HL-60/S4 treated with retinoic acid at 250 ng/mL for 4 days and 3 days (cell line): ENCODE measurements around the gene FAAH.

Source experiments
- in situ Hi-C: fragments of 300-500 bp; cut with MboI; formaldehyde crosslinking; loops from 2 replicates; pipeline ENCODE4 v1.7.0; 2022; ENCODE audit warnings: low sequenced_read_pairs

The FAAH gene

GRCh38 chr1:46400421-46400820, 6.3 kb downstream of the FAAH start:
- in situ Hi-C loops: no loop called here

GRCh38 chr1:46401154-46401913, 7.2 kb downstream of the FAAH start:
- in situ Hi-C loops: no loop called here

DNA sequence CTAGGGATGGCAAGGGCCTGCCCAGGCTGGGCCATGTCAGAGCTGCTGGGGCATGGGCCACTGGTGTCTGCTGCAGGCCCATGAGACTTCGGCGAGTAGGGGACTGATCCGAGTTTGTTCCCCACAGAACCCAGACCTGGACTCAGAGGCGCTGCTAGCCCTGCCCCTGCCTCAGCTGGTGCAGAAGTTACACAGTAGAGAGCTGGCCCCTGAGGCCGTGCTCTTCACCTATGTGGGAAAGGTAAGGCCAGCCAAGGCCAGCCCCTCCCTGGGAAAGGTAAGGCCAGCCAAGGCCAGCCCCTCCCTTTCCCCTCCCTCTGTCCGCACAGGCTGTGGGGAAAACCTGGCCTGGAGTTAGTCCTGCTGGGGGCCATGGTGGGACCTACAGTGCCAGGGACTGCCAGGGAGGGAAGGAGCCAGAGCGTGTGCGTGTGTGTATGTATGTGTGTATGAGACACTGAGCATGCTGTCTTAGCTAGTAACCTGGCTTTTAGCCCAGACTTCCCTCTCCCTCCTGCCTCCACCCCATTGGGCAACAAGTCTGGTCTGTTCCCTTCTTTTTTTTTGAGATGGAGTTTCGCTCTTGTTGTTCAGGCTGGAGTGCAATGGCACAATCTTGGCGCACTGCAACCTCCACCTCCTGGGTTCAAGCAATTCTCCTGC, 8.0 kb downstream of the FAAH start:
- in situ Hi-C loops: no loop called here

- in situ Hi-C loops: no loop called here
Observed at GRCh38 chr1:46403916-46404315, 9.8 kb downstream of the FAAH start.

DNA sequence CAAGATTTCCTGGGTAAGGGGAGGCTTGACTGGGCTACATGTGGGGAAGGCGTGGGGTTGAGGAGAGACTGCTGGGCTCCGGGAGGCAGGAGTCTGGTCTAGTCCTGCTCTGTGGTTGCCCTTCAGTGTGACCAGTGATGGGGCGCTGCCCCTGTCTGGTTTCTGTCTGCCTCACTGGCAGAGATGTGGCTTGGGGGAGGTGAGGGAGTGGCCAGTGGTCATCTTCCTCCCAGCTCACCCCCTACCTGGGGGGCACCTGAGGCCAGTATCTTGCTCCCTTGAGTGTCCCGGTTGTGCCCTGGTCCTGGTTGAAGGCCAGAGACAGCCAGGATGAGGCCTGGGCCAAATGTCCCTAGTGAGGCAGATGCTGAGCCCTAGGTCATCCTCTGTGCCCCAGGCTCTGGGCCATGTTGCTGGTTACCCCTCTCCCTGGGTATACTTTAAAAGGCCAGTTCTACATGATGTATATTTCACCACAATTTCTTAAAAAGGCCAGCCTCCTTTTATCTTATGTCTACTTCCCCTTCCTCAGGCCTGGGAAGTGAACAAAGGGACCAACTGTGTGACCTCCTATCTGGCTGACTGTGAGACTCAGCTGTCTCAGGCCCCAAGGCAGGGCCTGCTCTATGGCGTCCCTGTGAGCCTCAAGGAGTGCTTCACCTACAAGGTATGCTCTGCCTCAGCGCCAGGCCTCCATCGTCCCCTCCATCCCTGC, 10.5 kb downstream of the FAAH start:
- in situ Hi-C loops: no loop called here

- in situ Hi-C loops: no loop called here
Observed at GRCh38 chr1:46405197-46405555, 11.1 kb downstream of the FAAH start.

GRCh38 chr1:46405724-46406123, 11.6 kb downstream of the FAAH start:
- in situ Hi-C loops: no loop called here

GRCh38 chr1:46406881-46407608, 12.9 kb downstream of the FAAH start:
- in situ Hi-C loops: no loop called here

GRCh38 chr1:46407636-46408035, 13.5 kb downstream of the FAAH start:
- in situ Hi-C loops: no loop called here

GRCh38 chr1:46408356-46409062, 14.4 kb downstream of the FAAH start:
- in situ Hi-C loops: no loop called here

DNA sequence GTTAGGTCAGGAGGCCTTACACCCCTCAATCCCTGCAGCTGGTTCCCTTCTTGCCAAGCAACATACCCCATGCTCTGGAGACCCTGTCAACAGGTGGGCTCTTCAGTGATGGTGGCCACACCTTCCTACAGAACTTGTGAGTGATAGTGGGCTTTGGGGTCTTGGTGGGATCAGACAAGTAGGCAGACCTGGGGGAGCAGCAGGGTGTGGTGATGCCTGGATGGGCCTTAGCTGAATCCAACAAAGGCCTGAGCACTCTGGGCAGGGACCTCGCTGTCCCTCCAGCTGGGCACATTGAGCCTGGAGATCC, 14.9 kb downstream of the FAAH start:
- in situ Hi-C loops: no loop called here

DNA sequence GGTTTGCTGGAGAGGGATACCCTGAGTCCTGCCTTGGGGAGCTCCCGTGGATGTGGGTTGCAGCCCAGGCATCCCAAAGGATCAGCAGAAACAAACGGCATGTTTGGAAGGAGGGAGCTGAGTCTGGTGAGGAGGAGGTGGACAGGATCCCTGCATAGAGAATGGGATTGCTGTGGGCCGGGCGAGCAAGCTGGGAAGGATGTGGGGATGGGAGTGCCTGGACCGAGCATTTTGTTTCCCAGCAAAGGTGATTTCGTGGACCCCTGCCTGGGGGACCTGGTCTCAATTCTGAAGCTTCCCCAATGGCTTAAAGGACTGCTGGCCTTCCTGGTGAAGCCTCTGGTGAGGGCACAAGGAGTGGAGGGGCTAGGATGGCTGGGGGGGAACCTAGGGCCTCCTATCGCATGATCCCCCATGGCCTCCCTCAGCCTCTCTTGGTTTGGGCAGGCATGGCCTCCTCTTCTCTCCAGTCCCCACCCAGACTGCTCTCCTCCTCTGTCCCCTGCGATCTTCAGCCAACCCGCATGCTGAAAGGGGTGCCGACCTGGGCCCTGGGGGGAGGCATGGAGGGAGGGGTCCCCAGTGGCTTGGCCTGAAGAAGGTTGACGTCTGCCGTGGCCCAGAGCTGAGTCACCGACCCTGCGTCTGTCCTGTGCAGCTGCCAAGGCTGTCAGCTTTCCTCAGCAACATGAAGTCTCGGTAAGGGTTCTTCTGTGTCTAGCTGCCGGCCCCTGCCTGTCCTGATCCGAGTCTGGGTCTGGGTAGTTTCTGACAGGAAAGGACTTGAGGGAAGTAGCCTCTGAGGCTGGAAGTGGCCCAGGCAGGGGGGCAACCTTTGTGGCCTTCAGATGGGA, 16.3 kb downstream of the FAAH start:
- in situ Hi-C loops: no loop called here

DNA sequence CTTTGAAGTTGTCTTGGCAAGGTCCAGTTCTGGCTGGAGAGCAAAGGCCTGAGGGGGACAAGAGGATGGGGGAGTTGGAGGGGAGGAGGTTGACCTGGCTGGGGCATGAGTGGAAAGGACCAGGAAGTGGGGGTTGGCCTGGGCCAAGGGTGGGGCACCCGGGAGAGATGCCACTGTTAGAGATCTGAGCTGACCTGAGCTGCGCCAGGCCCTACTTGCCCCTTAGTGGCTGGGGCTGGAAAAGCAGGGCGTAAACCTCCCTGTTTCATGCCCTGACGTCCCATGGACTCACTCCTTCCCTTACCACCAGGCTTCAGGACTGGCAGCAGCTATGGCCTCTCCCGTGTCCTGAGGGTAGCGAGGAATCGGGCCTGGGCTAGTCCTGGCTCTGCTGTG, 16.9 kb downstream of the FAAH start:
- in situ Hi-C loops: no loop called here

GRCh38 chr1:46411601-46412341, 17.7 kb downstream of the FAAH start:
- in situ Hi-C loops: no loop called here

DNA sequence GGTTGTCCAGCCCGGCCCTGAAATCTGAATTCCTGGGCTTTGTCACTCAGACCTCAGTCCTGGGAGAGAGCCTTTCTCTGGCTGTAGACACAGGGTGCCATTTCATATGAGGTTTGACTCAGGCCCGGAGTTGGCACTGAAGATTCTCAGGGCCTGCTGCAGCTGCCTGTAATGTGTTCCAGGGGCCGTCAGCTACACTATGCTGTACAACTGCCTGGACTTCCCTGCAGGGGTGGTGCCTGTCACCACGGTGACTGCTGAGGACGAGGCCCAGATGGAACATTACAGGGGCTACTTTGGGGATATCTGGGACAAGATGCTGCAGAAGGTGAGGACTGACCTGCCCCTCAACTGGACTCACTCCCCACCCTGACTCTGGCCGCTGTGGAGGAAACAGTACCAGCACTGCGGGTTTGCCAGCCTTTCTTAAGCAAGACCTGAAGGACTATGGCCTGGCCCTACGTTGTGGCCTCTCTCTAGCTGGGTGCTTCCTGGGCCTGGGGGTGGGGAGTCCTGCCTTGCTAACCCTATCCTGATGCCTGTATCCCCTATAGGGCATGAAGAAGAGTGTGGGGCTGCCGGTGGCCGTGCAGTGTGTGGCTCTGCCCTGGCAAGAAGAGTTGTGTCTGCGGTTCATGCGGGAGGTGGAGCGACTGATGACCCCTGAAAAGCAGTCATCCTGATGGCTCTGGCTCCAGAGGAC, 18.9 kb downstream of the FAAH start:
- in situ Hi-C loops: no loop called here

- in situ Hi-C loops: no loop called here
Observed at GRCh38 chr1:46413596-46413985, 19.5 kb downstream of the FAAH start.

DNA sequence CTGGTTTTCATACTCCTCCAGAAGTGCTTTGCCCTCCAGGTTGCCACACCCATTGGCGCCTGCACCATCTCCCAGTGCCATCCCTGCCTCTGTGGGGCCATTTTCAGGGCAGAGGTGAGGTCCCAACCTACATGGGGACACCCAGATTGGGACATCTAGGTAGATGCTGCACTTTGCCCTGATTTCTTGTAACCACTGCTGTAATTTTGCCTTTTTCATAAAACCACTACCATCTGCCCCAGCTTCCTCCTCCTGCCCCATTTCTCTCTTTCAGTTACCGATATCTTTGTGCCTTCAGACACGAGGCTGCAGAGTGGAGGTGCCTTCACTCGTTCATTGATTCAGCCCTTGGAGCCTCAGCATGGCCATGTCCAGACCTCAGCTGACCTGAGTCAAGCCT, 21.4 kb downstream of the FAAH start:
- in situ Hi-C loops: no loop called here

GRCh38 chr1:46418976-46419375, 24.9 kb downstream of the FAAH start:
- in situ Hi-C loops: no loop called here

- in situ Hi-C loops: no loop called here
Observed at GRCh38 chr1:46420533-46420915, 26.4 kb downstream of the FAAH start.
